ENCODE results near the gene ZBTB7B. TPM values are rescaled to one million over a fixed set of nuclear protein-coding genes. Genes with fewer than 3 reads are reported as not detected.

ZBTB7B gene
- total RNA-seq, 3 donors from 2014 or later = 175 to 313 (median 255) TPM

GRCh38 chr1:155026154-155026553, 23.6 kb downstream of the ZBTB7B start:
- no peak for TF ChIP-seq CTCF (IDR thresholded peaks at IDR 0.05)
- intact Hi-C loops (cut with DNase I, micrococcal nuclease) = no loop called here
- no peaks in the 10 kb centered on the region for H3K36me3 ChIP-seq (ENCODE audit: low read depth)
- H3K4me3 ChIP-seq = no peak overlapping the region
- ATAC-seq (no peak), DNase-seq (no peak)
- no peaks in the 10 kb centered on the region for H3K4me1 ChIP-seq (ENCODE audit: low read depth)
- H3K9me3 ChIP-seq = no peaks in the 10 kb centered on the region

GRCh38 chr1:155026588-155026987, 24.0 kb downstream of the ZBTB7B start:
- no peak for ATAC-seq
- Histone ChIP-seq H3K9me3 (no peaks in the 10 kb centered on the region), H3K4me1 (ENCODE audit: low read depth) (no peaks in the 10 kb centered on the region), H3K36me3 (ENCODE audit: low read depth) (no peaks in the 10 kb centered on the region), H3K4me3 (no peak overlapping the region)
- no peak for TF ChIP-seq CTCF (IDR thresholded peaks at IDR 0.05)
- no peak for DNase-seq
- intact Hi-C loops (cut with DNase I, micrococcal nuclease) = no loop called here

GRCh38 chr1:155029513-155030242, 27.1 kb downstream of the ZBTB7B start:
- Histone ChIP-seq H3K9me3 (no peaks in the 10 kb centered on the region), H3K4me3 (no peak overlapping the region), H3K36me3 (ENCODE audit: low read depth) (no peaks in the 10 kb centered on the region), H3K4me1 (ENCODE audit: low read depth) (no peaks in the 10 kb centered on the region)
- DNase-seq (no peak), ATAC-seq (no peak)
- intact Hi-C loops (cut with DNase I, micrococcal nuclease) = no loop called here
- no peak for TF ChIP-seq CTCF (IDR thresholded peaks at IDR 0.05)

GRCh38 chr1:155030243-155030795, 27.7 kb downstream of the ZBTB7B start:
- H3K4me3 ChIP-seq = no peak overlapping the region
- intact Hi-C loops (cut with DNase I, micrococcal nuclease) = no loop called here
- DNase-seq (no peak), ATAC-seq (no peak)
- no peaks in the 10 kb centered on the region for H3K4me1 ChIP-seq (ENCODE audit: low read depth)
- H3K9me3 ChIP-seq = no peaks in the 10 kb centered on the region
- no peaks in the 10 kb centered on the region for H3K36me3 ChIP-seq (ENCODE audit: low read depth)
- TF ChIP-seq CTCF (IDR thresholded peaks at IDR 0.05) = no peak

GRCh38 chr1:155030899-155031298, 28.3 kb downstream of the ZBTB7B start:
- no peak overlapping the region for H3K4me3 ChIP-seq
- DNase-seq (no peak), ATAC-seq (no peak)
- intact Hi-C loops (cut with DNase I, micrococcal nuclease) = no loop called here
- no peaks in the 10 kb centered on the region for H3K4me1 ChIP-seq (ENCODE audit: low read depth)
- no peaks in the 10 kb centered on the region for H3K9me3 ChIP-seq
- no peak for TF ChIP-seq CTCF (IDR thresholded peaks at IDR 0.05)
- no peaks in the 10 kb centered on the region for H3K36me3 ChIP-seq (ENCODE audit: low read depth)
